NCI-H345 (cell line): Measurements from ENCODE around the gene SYTL3.
"Not testable (repeated sequence)": the region's sequence is repeated elsewhere in the genome, so short reads cannot be mapped to it uniquely, and the experiment has no call there.

Experiments used
- DNase-seq: peaks from one replicate; lab custom pipeline; 2025; lab: John Stamatoyannopoulos, UW

Gene SYTL3

DNA sequence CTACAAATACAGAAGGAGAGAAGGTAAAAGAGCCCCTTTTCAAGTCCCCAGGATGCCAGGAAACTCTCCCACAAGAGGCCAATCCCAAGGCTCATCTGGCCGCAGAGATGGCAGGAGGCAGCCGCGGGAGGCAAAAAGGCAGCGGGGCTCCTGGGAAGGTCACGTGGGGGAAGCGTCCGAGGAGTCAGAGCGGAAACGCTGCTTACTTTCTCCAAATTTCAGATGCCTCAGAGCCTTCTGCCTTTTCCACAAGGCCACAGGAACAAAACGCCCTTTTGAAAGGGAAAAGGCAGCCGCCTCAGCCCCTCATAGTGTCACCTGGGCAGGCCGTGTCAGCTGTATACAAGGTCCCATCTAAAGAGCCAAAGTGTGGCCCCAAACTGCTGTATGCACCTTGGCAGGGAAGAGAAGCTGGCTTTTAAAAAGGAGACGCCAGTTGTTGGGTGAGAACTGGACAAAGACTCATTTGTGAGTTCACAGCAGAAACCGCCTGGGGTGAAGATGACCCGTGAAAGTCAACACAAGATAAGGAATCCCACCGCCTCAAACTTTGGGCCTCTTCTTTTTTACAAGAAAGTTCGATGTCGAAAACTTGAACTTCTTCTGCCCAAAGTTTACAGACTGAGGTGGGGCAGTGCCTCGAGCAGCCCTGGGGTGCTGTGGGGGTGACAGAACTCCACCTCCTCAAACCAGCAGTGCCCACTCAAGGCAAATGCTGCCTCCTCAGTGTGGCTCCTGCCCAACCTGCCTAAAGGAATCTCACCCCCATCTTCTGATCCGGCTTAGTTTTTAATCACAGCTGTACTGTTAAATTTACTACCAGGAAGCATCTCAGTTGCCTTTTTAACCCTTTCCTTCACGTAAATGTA is 124.0 kb downstream of the SYTL3 start:
- no peak for DNase-seq

DNA sequence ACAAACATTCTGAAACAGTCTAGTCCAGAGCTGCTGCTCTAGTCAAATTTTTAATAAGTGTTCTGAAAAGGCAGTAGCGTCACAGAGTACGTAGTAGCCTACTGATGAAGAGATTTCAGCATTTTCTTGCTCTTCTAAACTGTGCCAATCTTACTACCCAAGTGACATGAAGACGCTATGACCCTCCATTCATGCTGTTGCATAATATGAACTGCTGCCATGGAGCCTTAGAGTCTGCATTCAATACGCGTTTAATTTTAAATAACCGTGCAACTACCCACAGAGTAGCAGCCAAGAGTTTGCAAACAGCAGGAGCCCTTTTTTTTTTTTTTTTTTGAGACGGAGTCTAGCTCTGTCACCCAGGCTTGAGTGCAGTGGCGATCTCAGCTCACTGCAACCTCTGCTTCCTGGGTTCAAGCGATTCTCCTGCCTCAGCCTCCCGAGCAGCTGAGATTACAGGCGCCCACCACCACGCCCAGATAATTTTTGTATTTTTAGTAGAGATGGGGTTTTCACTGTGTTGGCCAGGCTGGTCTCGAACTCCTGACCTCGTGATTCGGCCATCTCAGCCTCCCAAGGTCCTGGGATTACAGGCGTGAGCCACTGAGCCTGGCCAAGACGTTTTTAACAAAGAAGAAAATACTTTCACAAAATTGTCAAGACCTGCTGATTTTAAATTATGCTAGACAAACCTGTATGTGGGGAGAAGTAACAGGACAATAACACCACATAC is 125.0 kb downstream of the SYTL3 start:
- no peak for DNase-seq

DNA sequence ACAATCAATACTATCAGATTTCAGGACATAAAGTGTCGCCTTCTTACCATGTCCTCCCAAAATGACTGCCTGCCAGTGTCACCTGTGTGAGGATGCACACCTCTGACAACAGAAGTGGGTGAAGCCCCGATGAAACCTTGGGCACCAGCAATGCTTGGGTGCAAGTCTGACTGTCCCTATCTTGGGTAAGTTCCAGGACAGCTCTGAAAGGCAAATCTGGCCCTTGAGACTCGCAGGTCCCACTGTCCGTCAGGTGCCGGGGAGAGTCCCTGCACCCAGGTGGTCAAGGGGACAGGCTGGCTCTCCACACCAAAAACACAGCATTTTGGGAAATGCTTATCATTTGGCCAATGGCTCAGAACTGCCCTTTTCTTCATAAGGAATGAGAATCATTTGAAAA is 126.0 kb downstream of the SYTL3 start:
- no peak for DNase-seq

DNA sequence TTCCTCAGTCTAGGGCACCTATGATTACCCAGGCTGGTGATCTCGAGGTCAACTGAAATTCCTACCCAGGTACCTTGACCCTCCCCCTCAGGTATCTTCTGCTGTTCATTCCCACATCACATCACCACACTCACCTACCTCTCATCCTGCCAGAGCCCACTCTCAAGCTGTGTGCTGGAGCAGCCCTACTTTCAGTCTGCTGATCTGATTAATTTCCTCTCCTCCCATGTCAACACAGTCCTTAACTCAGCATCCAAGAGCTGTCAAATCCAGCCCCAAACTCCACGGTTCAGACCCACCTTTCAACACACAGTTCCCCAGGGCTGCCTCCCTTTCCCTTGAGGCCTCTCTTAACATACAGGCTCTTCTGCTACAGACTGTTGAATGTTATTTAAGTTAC is 126.9 kb downstream of the SYTL3 start:
- DNase-seq, result no peak

- no peak for DNase-seq
These were observed 127.7 kb downstream of the SYTL3 start for GRCh38 chr6:158777510-158777909.

DNA sequence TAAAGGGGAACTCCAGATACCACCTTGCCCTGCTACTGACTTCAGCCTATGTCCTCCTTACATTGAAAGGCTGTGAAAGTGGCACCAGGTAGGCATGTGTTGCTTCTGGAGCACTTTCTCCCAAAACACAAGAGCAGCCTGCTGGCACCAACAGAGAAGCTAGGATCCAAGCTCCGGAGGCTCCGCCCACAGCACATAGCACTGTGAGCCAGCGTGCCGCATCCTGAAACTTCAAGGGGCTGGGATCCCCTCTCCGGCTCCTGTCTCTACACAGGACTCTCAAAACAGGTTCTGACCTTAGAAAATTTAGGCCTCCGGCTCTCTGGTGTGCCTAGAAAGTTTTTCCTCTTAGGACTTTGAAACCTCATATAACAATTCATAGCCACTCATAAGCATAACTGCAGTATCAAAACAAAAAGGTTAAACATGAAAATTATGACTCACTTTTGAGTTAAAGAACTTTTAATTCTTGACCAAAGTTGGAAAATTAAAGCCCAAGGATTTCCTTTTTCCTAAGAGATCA is 128.2 kb downstream of the SYTL3 start:
- DNase-seq, result no peak

- no peak for DNase-seq
These were observed 130.5 kb downstream of the SYTL3 start for GRCh38 chr6:158780246-158780884.

DNA sequence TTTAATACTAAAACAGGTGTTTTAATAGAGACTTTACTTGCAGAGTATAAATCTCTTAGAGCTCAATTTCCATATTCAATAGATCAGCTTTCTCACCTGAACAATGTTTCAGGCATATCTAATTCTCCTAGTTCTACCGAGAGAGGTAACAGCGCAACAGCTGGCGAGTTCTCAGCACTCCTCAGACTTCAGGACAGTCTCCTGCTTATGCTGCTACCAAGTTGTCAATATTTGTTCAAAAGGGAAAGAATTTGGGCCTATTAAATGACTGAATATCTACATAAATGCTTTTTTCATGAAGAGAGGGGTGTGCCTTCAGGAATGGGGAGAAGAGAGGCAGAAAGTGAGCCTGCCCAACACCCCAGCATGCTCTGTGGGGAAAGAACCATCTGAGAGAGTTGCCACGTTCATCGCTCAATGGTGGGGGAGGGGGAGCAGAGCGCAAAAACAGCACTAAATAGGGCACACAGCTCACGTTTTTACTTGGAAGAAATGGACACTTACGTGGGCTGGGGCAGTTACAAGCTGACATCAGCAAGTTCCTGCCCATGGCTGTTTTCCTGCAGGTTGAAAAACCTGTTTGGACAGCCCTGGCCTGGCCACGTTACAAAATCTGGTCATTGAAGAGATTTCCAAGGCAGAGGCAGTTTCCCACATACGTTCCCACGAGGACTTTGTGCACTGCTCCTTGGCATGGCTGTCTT is 131.3 kb downstream of the SYTL3 start:
- no peak for DNase-seq

- DNase-seq, result no peak
These were observed 132.0 kb downstream of the SYTL3 start for GRCh38 chr6:158781692-158782373.

GRCh38 chr6:158782432-158783166 is 132.7 kb downstream of the SYTL3 start:
- no peak for DNase-seq

- DNase-seq, result no peak
These were observed 133.3 kb downstream of the SYTL3 start for GRCh38 chr6:158783167-158783450.

- no peak for DNase-seq
These were observed 134.0 kb downstream of the SYTL3 start for GRCh38 chr6:158783851-158784250.

- no peak for DNase-seq
These were observed 134.7 kb downstream of the SYTL3 start for GRCh38 chr6:158784505-158784904.

DNA sequence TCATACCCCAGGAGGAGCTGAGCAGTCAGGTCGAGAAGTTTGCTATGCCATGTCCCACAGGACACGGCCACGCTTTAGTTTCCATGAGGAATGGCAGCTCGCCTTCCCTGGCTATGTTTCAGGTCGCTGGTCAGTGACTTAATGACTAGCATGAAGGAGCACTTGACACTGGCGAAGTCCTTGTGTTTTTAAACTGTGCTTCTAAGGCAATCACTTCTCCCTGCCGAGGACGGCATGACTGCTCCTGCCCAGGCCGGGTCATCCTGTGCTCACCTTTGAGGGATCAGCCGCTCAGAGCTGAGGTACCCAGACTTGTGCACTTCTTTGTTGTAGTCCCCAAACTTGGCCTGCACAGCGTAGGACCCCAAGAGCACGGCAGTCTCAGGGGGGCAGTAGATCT is 135.2 kb downstream of the SYTL3 start:
- DNase-seq, result no peak

- DNase-seq, result no peak
These were observed 136.9 kb downstream of the SYTL3 start for GRCh38 chr6:158786645-158787304.

DNA sequence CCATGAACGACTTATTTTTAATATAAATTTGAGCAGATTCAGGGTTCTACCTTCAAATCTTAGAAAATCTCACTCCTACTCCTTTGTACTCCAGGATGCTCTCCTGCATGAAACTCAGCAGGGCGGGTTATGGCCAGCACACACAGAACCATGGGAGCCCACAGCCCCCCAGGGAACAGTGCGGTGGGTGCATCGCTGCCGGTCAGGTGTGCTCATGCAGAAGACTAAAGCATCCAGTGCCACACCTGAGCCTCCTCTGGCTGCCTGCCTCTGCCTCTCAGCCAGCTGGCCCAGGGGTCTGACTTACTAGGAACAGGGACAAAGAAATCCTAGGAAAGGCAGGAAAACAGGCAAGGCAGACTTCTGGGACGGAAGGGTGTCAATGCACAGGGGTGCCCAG is 137.5 kb downstream of the SYTL3 start:
- no peak for DNase-seq

DNA sequence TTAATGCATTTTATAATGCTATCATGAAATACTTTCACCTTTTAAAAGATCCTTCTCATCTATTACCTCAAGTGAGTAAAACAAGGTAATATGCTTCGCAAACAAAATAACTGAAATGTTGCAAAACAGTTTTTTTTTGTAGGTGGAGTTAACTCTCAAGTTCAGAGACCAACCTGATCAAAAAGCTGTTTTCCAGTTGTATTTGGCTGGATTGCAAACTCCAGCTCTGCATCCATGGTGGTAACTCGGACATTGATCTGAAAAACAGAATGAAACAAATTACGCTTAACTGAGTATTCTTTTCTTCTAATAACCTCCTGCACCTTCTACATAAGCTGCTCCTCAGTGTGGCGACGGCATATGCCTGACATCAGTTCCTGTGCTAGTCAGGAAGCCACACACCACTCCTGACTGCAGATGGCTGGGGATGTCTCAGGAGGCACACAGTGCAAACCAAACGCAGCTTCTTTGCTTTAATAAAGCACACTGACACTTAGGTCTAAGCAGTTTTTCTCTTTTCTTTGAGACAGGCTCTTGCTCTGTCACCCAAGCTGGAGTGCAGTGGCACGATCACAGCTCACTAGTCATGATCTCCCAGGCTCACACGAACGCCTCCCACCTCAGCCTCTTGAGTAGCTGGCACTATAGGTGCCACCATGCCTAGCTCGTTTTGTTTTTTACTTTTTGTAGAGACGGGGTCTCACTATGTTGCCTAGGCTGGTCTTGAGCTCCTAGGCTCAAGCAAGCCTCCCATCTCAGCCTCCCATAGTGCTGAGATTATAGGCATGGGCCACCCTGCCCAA is 139.5 kb downstream of the SYTL3 start:
- DNase-seq, result no peak

DNA sequence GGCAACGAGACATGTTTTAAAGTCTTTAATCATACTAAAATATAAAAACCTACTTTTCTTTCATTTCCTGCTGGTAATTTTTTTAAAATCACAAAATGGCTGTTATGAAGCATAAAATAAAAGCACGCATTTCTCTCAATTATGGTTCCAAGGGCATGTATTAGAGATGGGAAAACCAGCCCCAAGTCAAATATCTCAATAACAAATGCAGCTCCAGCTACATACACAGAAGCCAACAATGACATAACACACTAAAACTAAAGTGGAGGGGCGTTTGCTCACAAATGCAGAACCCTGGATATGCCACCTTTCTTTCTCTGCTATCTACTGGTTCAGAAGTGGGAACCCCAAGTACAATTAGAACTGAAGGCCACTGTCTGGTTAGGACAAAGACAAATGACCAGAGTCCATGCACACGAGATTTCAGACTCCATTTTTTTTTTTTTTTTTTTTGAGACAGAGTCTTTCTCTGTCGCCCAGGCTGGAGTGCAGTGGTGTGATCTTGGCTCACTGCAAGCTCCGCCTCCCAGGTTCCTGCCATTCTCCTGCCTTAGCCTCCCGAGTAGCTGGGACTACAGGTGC is 141.5 kb downstream of the SYTL3 start:
- DNase-seq, result no peak

DNA sequence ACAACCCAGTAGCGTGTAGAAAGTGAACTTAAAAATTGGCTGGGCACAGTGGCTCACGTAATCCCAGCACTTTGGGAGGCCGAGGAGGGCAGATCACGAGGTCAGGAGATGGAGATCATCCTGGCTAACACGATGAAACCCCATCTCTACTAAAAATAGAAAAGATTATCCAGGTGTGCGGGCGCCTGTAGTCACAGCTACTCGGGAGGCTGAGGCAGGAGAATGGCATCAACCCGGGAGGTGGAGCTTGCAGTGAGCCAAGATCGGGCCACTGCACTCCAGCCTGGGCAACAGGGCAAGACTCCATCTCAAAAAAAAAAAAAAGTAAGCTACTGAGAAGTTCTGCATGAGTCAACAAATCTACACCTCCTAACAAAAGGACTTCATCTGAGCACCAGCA is 142.7 kb downstream of the SYTL3 start:
- not testable (repeated sequence) for DNase-seq
